HG02642 (cell line): ENCODE results near the gene KRTAP12-3.

Experiments used
- ATAC-seq: cut with Tn5 transposase; IDR thresholded peaks from one replicate; pipeline ENCODE4 v1.9.1; 2021; ENCODE audit warnings: mild to moderate bottlenecking; ENCODE audit not compliant: unreplicated experiment, poor library complexity

The KRTAP12-3 gene

GRCh38 chr21:44700101-44701022 lies 42.6 kb downstream of the KRTAP12-3 start:
- no peak for ATAC-seq

GRCh38 chr21:44701023-44701400 lies 43.3 kb downstream of the KRTAP12-3 start:
- ATAC-seq, result no peak

GRCh38 chr21:44701541-44701940 lies 43.8 kb downstream of the KRTAP12-3 start:
- no peak for ATAC-seq

- ATAC-seq, result no peak
Observed at GRCh38 chr21:44702111-44702972, 44.6 kb downstream of the KRTAP12-3 start.

GRCh38 chr21:44702973-44703730 lies 45.4 kb downstream of the KRTAP12-3 start:
- no peak for ATAC-seq

- ATAC-seq, result no peak
Observed at GRCh38 chr21:44703731-44704635, 46.3 kb downstream of the KRTAP12-3 start.

- ATAC-seq, result no peak
Observed at GRCh38 chr21:44704636-44705001, 46.9 kb downstream of the KRTAP12-3 start.

- ATAC-seq, result no peak
Observed at GRCh38 chr21:44706026-44706705, 48.4 kb downstream of the KRTAP12-3 start.

- ATAC-seq, result no peak
Observed at GRCh38 chr21:44706706-44707581, 49.2 kb downstream of the KRTAP12-3 start.
